Osteoblast (primary cell): ENCODE results near the gene RPL13. TPM values are rescaled to one million over a fixed set of nuclear protein-coding genes. Genes with fewer than 3 reads are reported as not detected.

Source experiments
- DNase-seq: peaks from one replicate; pipeline ENCODE4 v3.0.0; 2011; ENCODE audit warnings: low spot score, mixed read lengths; ENCODE audit not compliant: insufficient read length; ENCODE audit errors: missing footprints
- H2AFZ ChIP-seq: 2 replicates; pipeline ENCODE4 v1.6.0; 2011; ENCODE audit warnings: mild to moderate bottlenecking, low read length
- H3K27ac ChIP-seq: 2 replicates; pipeline ENCODE4 v1.5.1; 2011; ENCODE audit warnings: mild to moderate bottlenecking, low read depth, low read length, moderate library complexity
- H3K27me3 ChIP-seq: 2 replicates; pipeline ENCODE4 v1.6.0; 2012; ENCODE audit warnings: mild to moderate bottlenecking, control low read depth, inconsistent platforms, low read length, moderate library complexity; ENCODE audit not compliant: insufficient read depth
- H3K36me3 ChIP-seq: 2 replicates; pipeline ENCODE4 v1.5.1; 2011; ENCODE audit warnings: mild to moderate bottlenecking, low read length, control low read depth, moderate library complexity; ENCODE audit not compliant: insufficient read depth
- H3K4me1 ChIP-seq: 2 replicates; pipeline ENCODE4 v1.5.1; 2011; ENCODE audit warnings: mild to moderate bottlenecking, low read length, control low read depth, moderate library complexity; ENCODE audit not compliant: insufficient read depth
- H3K4me2 ChIP-seq: 2 replicates; pipeline ENCODE4 v1.6.0; 2011; ENCODE audit warnings: mild to moderate bottlenecking, low read length; ENCODE audit not compliant: insufficient read depth
- H3K4me3 ChIP-seq: fragments of 200-600 bp; sonication (generic); 3 replicates; pipeline ENCODE4 v1.5.1; 2012; ENCODE audit warnings: mild to moderate bottlenecking, low read length, inconsistent platforms; ENCODE audit not compliant: insufficient read depth
- H3K79me2 ChIP-seq: 2 replicates; pipeline ENCODE4 v1.6.0; 2012; ENCODE audit warnings: mild to moderate bottlenecking, low read length, control low read depth, inconsistent platforms; ENCODE audit not compliant: insufficient read depth
- H3K9me3 ChIP-seq: 2 replicates; pipeline ENCODE4 v1.5.1; 2011; ENCODE audit warnings: low read depth, low read length, control low read depth
- H4K20me1 ChIP-seq: 2 replicates; pipeline ENCODE4 v1.6.0; 2012; ENCODE audit warnings: mild to moderate bottlenecking, low read length, control low read depth; ENCODE audit not compliant: insufficient read depth
- CTCF ChIP-seq: IDR thresholded peaks from 2 replicates; pipeline ENCODE4 v1.5.1; 2011; ENCODE audit warnings: mild to moderate bottlenecking, low read depth, low read length, moderate library complexity; ENCODE audit errors: extremely low read depth
- total RNA-seq: library from RNA; depleted of rRNA; stranded (reverse); fragments of >200 nt; gene quantifications from 2 replicates; pipeline ENCODE4 v1.2.3, GENCODE V29; 2012

The RPL13 gene
- total RNA-seq, 1 donor: 2,112 TPM

GRCh38 chr16:89563639-89564392 lies 3.3 kb downstream of the RPL13 start:
- no peaks in the 10 kb centered on the region for H3K9me3 ChIP-seq
- peak overlapping the region; percentile 96 for H3K4me2 ChIP-seq
- H4K20me1 ChIP-seq: peaks cover 55% of the 10 kb centered on the region
- no peak overlapping the region for H3K4me3 ChIP-seq
- no peak overlapping the region for H3K27ac ChIP-seq
- H2AFZ ChIP-seq: no peak overlapping the region
- peaks cover 33% of the 10 kb centered on the region for H3K79me2 ChIP-seq
- H3K36me3 ChIP-seq: peaks cover 40% of the 10 kb centered on the region
- TF ChIP-seq CTCF: no peak
- DNase-seq: no peak
- no peaks in the 10 kb centered on the region for H3K27me3 ChIP-seq
- peaks cover 51% of the 10 kb centered on the region for H3K4me1 ChIP-seq

DNA sequence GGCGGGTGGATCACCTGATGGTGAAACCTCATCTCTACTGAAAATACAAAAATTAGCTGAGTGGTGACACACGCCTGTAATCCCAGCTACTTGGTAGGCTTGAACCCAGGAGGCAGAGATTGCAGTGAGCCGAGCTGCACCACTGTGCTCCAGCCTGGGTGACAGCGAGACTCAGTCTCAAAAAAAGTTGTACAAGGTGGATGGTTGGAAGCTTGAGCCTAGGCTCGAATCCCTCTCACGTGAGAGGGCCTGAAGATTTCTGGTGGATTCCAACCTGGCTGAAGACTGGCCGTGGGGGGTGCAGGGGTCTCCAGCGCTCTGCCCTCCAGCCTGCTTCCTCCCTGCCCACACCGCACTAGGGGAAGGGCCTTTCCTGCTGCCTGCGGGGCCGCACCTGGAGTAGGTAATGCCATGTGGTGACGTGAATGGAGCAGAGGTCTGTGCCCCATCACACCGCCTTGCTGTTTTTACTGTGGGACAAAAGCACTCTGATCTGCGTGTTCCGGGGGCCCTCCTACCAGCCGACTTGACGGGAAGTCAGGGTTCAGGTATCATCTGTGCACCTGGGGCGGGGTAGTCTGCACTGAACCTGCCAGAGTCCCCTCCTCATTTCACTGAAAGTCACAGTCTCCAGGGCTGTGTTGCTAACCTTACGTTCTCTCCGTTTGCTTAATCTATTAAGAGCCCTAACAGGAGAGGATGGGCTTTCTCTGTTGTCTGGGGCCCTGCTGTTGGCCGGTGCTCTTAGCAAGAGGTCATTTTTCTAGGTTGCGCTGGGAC lies 4.2 kb downstream of the RPL13 start:
- Histone ChIP-seq H3K27me3 (no peaks in the 10 kb centered on the region), H2AFZ (no peak overlapping the region), H3K4me2 (peak overlapping the region; percentile 83), H3K36me3 (peaks cover 40% of the 10 kb centered on the region), H4K20me1 (peaks cover 55% of the 10 kb centered on the region), H3K9me3 (no peaks in the 10 kb centered on the region), H3K79me2 (peaks cover 33% of the 10 kb centered on the region), H3K27ac (no peak overlapping the region), H3K4me3 (no peak overlapping the region), H3K4me1 (peaks cover 45% of the 10 kb centered on the region)
- TF ChIP-seq CTCF: no peak
- DNase-seq: no peak

GRCh38 chr16:89565256-89565505 lies 4.7 kb downstream of the RPL13 start:
- no peak overlapping the region for H3K27ac ChIP-seq
- H3K79me2 ChIP-seq: peaks cover 33% of the 10 kb centered on the region
- DNase-seq: no peak
- no peak overlapping the region for H3K4me3 ChIP-seq
- TF ChIP-seq CTCF: no peak
- peaks cover 41% of the 10 kb centered on the region for H3K4me1 ChIP-seq
- no peak overlapping the region for H2AFZ ChIP-seq
- peak overlapping the region; percentile 83 for H3K4me2 ChIP-seq
- peaks cover 55% of the 10 kb centered on the region for H4K20me1 ChIP-seq
- peaks cover 40% of the 10 kb centered on the region for H3K36me3 ChIP-seq
- no peaks in the 10 kb centered on the region for H3K9me3 ChIP-seq
- no peaks in the 10 kb centered on the region for H3K27me3 ChIP-seq
